Natural killer cell (primary cell): ENCODE data around the gene ADAM22. TPM values are rescaled to one million over a fixed set of nuclear protein-coding genes. Genes with fewer than 3 reads are reported as not detected.
A peak's percentile ranks its signal among the peaks of the same experiment; 100 is the strongest.

ENCODE experiments used
- ATAC-seq, 3 donors: fragments of 150-1000 bp in 2 of 3; fragments of 200-7000 bp in 1 of 3; cut with Tn5 transposase; 1 replicate in 1 of 3; 2 replicates in 2 of 3; pipeline ENCODE4 v1.10.0; 2021; ENCODE audit warnings: mild to moderate bottlenecking in 2 of 3, moderate library complexity in 2 of 3
- DNase-seq, 2 donors: peaks; one replicate each; pipeline versions ENCODE4 v3.0.0 to v3.0.0-alpha.2; 2013 to 2021; ENCODE audit warnings: mixed read lengths in 1 of 2
- H3K27ac ChIP-seq: one replicate; pipeline ENCODE4 v1.5.1; 2013; ENCODE audit warnings: mild to moderate bottlenecking, low read length
- H3K27me3 ChIP-seq: one replicate; pipeline ENCODE4 v1.6.1; 2013; ENCODE audit warnings: low read length; ENCODE audit not compliant: control insufficient read depth, insufficient read depth
- H3K36me3 ChIP-seq: one replicate; pipeline ENCODE4 v1.6.1; 2013; ENCODE audit warnings: low read length; ENCODE audit not compliant: control insufficient read depth, insufficient read depth
- H3K4me1 ChIP-seq: one replicate; pipeline ENCODE4 v1.6.1; 2013; ENCODE audit warnings: low read length; ENCODE audit not compliant: control insufficient read depth, insufficient read depth
- H3K4me3 ChIP-seq: one replicate; pipeline ENCODE4 v1.5.1; 2013; ENCODE audit warnings: low read length
- H3K9me3 ChIP-seq: one replicate; pipeline ENCODE4 v1.6.1; 2013; ENCODE audit warnings: low read length; ENCODE audit not compliant: control insufficient read depth, insufficient read depth
- H3K27ac Mint-ChIP-seq, 2 donors: one replicate each; pipeline ENCODE4 v1.8.0; 2022; ENCODE audit warnings: mild to moderate bottlenecking in 2 of 2, mixed read lengths in 2 of 2, moderate library complexity in 1 of 2
- H3K27me3 Mint-ChIP-seq, 2 donors: one replicate each; pipeline ENCODE4 v1.8.0; 2022; ENCODE audit warnings: low read depth in 2 of 2, mixed read lengths in 2 of 2
- H3K36me3 Mint-ChIP-seq: one replicate; pipeline ENCODE4 v1.8.0; 2022; ENCODE audit warnings: mixed read lengths
- H3K4me1 Mint-ChIP-seq, 2 donors: one replicate each; pipeline ENCODE4 v1.8.0; 2022; ENCODE audit warnings: mixed read lengths in 2 of 2
- H3K4me3 Mint-ChIP-seq: one replicate; pipeline ENCODE4 v1.8.0; 2022; ENCODE audit warnings: mild to moderate bottlenecking, moderate library complexity, mixed read lengths
- H3K9me3 Mint-ChIP-seq, 2 donors: one replicate each; pipeline ENCODE4 v1.8.0; 2022; ENCODE audit warnings: mixed read lengths in 2 of 2
- CTCF ChIP-seq: fragments of 200-600 bp; IDR thresholded peaks from one replicate; pipeline ENCODE4 v1.8.0; 2022; ENCODE audit warnings: antibody characterized with exemption
- WGBS: methylation state at CpG from one replicate; pipeline ENCODE4 v1.1.7; 2013; ENCODE audit warnings: missing lambda C conversion rate; ENCODE audit not compliant: insufficient coverage; 5-methylcytosine and 5-hydroxymethylcytosine counted together
- intact Hi-C: fragments of 100-400 bp; cut with micrococcal nuclease; formaldehyde crosslinking; loops from one replicate; pipeline ENCODE4 v1.14.2; 2022
- total RNA-seq, 4 donors: library from RNA; stranded (reverse); fragments of 120-200 nt in 1 of 4; gene quantifications; one replicate each; pipeline versions ENCODE4 v1.2.3 to v1.2.4, GENCODE V29; 2013 to 2022

Gene ADAM22
- total RNA-seq, 3 donors from 2014 or later (not counting 1 experiment from before 2014, with no cell fraction given) = 3.0 to 5.4 (median 3.7) TPM

- H3K36me3 ChIP-seq = peaks cover 29% of the 10 kb centered on the region
- no peaks in the 10 kb centered on the region for H3K4me1 ChIP-seq
- intact Hi-C loops = no loop called here
These were observed 266.2 kb downstream of the ADAM22 start for GRCh38 chr7:88200261-88200660.

GRCh38 chr7:88200789-88201188, 266.7 kb downstream of the ADAM22 start:
- Mint-ChIP-seq H3K4me1 (peaks cover 7% of the 10 kb centered on the region in 2 donors), H3K36me3 (peaks cover 21% of the 10 kb centered on the region), H3K4me3 (no peak overlapping the region), H3K27ac (peak overlapping the region; percentile 13 to 16), H3K27me3 (no peaks in the 10 kb centered on the region), H3K9me3 (no peaks in the 10 kb centered on the region)
- H3K9me3 ChIP-seq = no peaks in the 10 kb centered on the region
- H3K36me3 ChIP-seq = peaks cover 33% of the 10 kb centered on the region
- no peaks in the 10 kb centered on the region for H3K27me3 ChIP-seq
- no peak for ATAC-seq
- H3K27ac ChIP-seq = no peak overlapping the region
- TF ChIP-seq CTCF = no peak
- intact Hi-C loops = no loop called here
- DNase-seq = no peak
- no peaks in the 10 kb centered on the region for H3K4me1 ChIP-seq
- WGBS = 99% methylated on average over 4 of the region's 4 CpGs
- no peak overlapping the region for H3K4me3 ChIP-seq

More at GRCh38 chr7:88200261-88200660, 266.2 kb downstream of the ADAM22 start:
- ATAC-seq (no peak), DNase-seq (no peak)
- H3K27ac ChIP-seq = no peak overlapping the region
- TF ChIP-seq CTCF = no peak
- H3K9me3 ChIP-seq = no peaks in the 10 kb centered on the region
- peaks cover 7% of the 10 kb centered on the region in 2 donors for H3K4me1 Mint-ChIP-seq
- no peaks in the 10 kb centered on the region for H3K27me3 Mint-ChIP-seq
- H3K4me3 Mint-ChIP-seq = no peak overlapping the region
- no peak overlapping the region for H3K27ac Mint-ChIP-seq
- H3K36me3 Mint-ChIP-seq = peaks cover 21% of the 10 kb centered on the region
- no peaks in the 10 kb centered on the region for H3K27me3 ChIP-seq
- WGBS = 97% methylated on average over 2 of the region's 3 CpGs
- no peaks in the 10 kb centered on the region for H3K9me3 Mint-ChIP-seq
- no peak overlapping the region for H3K4me3 ChIP-seq

- peaks cover 21% of the 10 kb centered on the region for H3K36me3 Mint-ChIP-seq
- Histone ChIP-seq H3K27ac (no peak overlapping the region), H3K36me3 (peaks cover 38% of the 10 kb centered on the region), H3K27me3 (no peaks in the 10 kb centered on the region), H3K4me3 (no peak overlapping the region), H3K9me3 (no peaks in the 10 kb centered on the region), H3K4me1 (no peaks in the 10 kb centered on the region)
- intact Hi-C loops = no loop called here
- no peaks in the 10 kb centered on the region for H3K27me3 Mint-ChIP-seq
- no peak for ATAC-seq
- H3K4me3 Mint-ChIP-seq = no peak overlapping the region
- peak overlapping the region; percentile 13 to 16 for H3K27ac Mint-ChIP-seq
- DNase-seq = no peak
- peaks cover 7% of the 10 kb centered on the region in 2 donors for H3K4me1 Mint-ChIP-seq
- H3K9me3 Mint-ChIP-seq = no peaks in the 10 kb centered on the region
- no peak for TF ChIP-seq CTCF
These were observed 267.3 kb downstream of the ADAM22 start for GRCh38 chr7:88201305-88201704.

- H3K4me3 ChIP-seq = no peak overlapping the region
- H3K27ac ChIP-seq = no peak overlapping the region
- Mint-ChIP-seq H3K9me3 (no peaks in the 10 kb centered on the region), H3K4me3 (no peak overlapping the region), H3K36me3 (peaks cover 21% of the 10 kb centered on the region), H3K4me1 (peaks cover 7% of the 10 kb centered on the region in 2 donors), H3K27ac (peak overlapping the region in 1 of 2 donors; percentile 47), H3K27me3 (no peaks in the 10 kb centered on the region)
- peaks cover 47% of the 10 kb centered on the region for H3K36me3 ChIP-seq
- WGBS = 30% methylated on average over 3 of the region's 5 CpGs
- intact Hi-C loops = no loop called here
- no peaks in the 10 kb centered on the region for H3K4me1 ChIP-seq
- TF ChIP-seq CTCF = no peak
- no peaks in the 10 kb centered on the region for H3K27me3 ChIP-seq
- no peaks in the 10 kb centered on the region for H3K9me3 ChIP-seq
- no peak for ATAC-seq
- DNase-seq = no peak
These were observed 268.2 kb downstream of the ADAM22 start for GRCh38 chr7:88202278-88202677.
